GM21786 (cell line): ENCODE data around the gene SP6.

ENCODE experiments used
- ATAC-seq: cut with Tn5 transposase; IDR thresholded peaks from one replicate; pipeline ENCODE4 v1.9.1; 2021; ENCODE audit not compliant: unreplicated experiment

SP6 gene

GRCh38 chr17:47857551-47858455 lies 6.8 kb upstream of the SP6 start:
- ATAC-seq = no peak

- no peak for ATAC-seq
Observed at GRCh38 chr17:47856830-47857229, 5.9 kb upstream of the SP6 start.

GRCh38 chr17:47855737-47856136 lies 4.8 kb upstream of the SP6 start:
- no peak for ATAC-seq

GRCh38 chr17:47853616-47854015 lies 2.7 kb upstream of the SP6 start:
- ATAC-seq = no peak

- ATAC-seq = no peak
Observed at GRCh38 chr17:47852113-47852949, 1.4 kb upstream of the SP6 start.

- ATAC-seq = no peak
Observed at GRCh38 chr17:47851764-47852112, 775 bp upstream of the SP6 start.

- no peak for ATAC-seq
Observed at GRCh38 chr17:47850373-47850691, 631 bp downstream of the SP6 start.

- ATAC-seq = no peak
Observed at GRCh38 chr17:47848198-47848513, 2.8 kb downstream of the SP6 start.

GRCh38 chr17:47847341-47848197 lies 3.4 kb downstream of the SP6 start:
- ATAC-seq = no peak

GRCh38 chr17:47846716-47847340 lies 4.1 kb downstream of the SP6 start:
- ATAC-seq = no peak

- ATAC-seq = no peak
Observed at GRCh38 chr17:47845716-47846075, 5.3 kb downstream of the SP6 start.

- ATAC-seq = no peak
Observed at GRCh38 chr17:47844814-47845715, 5.9 kb downstream of the SP6 start.

- no peak for ATAC-seq
Observed at GRCh38 chr17:47844227-47844626, 6.7 kb downstream of the SP6 start.

GRCh38 chr17:47843391-47843730 lies 7.6 kb downstream of the SP6 start:
- no peak for ATAC-seq

GRCh38 chr17:47841488-47842291 lies 9.3 kb downstream of the SP6 start:
- ATAC-seq = no peak

GRCh38 chr17:47840742-47841487 lies 10.0 kb downstream of the SP6 start, which contains the start of gene SCRN2:
Gene SCRN2, minus strand, starts transcription at chr17:47841273. Its CDS starts 430 bp downstream, at chr17:47840843.
- peak; percentile 85 for ATAC-seq

- no peak for ATAC-seq
Observed at GRCh38 chr17:47840001-47840741, 10.8 kb downstream of the SP6 start.

GRCh38 chr17:47839071-47839470 lies 11.9 kb downstream of the SP6 start:
- no peak for ATAC-seq
